Kidney capillary endothelial cell (primary cell): ENCODE measurements around the gene TCL1A.
"Not testable (repeated sequence)": the region's sequence is repeated elsewhere in the genome, so short reads cannot be mapped to it uniquely, and the experiment has no call there.

Experiments used
- DNase-seq: peaks from one replicate; pipeline ENCODE4 v3.0.0-alpha.2; 2018; ENCODE audit warnings: low spot score

Gene TCL1A

DNA sequence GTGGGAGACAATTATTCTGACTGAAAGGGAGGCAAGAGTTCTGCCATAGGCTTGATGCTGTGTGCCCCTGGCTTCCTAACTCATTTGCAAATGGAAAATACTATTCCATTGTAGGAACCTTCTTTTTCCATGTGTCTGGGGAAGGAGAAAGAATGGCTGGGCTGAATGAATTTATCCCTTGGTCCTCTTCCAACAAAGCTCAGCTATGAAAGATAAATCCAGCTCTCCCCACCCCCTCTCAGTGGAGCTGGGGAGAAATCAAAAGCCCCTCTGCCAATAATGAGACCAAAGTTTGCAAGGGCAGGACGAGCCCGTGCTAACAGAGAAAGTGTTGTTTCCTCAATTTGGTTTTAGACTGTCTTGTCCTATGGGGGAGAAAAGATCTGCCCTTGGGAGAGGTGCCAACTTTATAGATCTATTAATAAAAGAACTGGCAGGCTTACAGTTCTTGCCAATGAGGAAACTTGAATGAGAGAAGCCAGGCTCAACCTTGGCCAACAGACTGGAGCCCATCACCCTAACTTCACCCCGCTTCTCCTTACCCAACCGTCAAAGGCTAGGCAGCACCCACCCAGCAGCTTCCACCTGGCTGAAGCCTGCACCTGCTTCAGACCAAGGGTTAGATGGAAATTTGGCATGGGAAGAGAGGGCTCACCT, 36.6 kb downstream of the TCL1A start:
- DNase-seq: no peak

DNA sequence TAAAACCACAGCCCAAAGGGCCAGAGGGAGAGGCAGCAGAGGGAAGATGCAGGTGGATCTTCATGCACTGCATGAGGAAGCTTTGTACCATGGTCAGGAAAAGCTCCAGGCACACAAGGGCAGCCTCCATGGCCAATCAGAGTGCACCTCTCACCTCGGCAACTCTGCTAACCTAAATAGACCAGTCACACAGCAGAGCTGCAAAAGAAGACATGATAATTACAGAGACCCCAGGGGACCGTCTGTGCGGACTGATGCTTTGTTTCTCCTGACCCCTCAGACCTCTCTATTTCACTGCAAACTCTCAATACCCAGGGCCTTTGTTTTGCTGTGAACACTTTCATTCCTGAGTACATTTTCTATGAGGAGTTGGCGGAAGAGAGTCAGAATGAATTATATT, 38.4 kb downstream of the TCL1A start:
- DNase-seq: no peak

DNA sequence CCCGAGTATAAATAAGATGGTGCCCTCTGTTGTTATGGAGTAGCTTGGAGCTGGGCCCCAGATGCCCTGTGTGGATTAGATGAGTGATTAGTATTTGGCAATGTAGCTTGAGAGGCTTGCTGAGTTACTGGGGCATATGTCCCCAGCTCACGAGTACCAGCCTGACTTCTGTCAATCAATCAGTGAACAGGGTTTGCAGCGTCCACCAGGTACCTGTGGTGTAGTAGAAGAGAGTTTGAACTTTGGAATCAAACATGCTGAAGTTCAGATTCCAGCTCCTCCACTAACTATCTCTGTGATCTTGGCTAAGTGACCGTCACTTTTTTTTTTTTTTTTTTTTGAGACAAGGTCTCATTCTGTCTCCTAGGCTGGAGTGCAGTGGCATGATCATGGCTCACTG, 39.3 kb downstream of the TCL1A start:
- no peak for DNase-seq

DNA sequence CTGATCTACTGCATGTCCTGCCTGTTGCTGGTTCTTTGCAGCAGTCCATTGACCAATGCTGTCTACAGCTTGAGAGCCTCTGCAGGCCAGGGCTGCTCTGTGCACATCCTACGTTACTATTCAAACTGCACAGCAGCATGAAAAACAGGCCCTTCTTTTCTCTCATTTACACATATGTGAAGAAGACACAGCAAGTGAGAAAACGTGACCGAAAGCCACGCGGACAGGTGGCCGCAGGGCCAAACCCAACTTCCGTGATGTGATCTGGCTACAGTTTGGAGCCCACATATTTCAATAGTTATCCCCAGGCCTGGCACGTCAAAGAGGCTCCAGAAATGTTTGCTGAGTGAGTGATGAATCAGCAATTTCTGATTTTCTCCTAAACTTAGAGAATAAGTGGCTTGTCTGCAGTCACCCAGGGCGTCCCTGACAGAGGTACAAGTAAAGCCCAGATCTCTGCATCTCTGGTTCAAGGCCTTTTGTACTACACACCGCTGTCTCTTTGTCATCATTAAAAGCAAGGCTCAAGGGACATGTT, 45.6 kb downstream of the TCL1A start:
- DNase-seq: no peak

DNA sequence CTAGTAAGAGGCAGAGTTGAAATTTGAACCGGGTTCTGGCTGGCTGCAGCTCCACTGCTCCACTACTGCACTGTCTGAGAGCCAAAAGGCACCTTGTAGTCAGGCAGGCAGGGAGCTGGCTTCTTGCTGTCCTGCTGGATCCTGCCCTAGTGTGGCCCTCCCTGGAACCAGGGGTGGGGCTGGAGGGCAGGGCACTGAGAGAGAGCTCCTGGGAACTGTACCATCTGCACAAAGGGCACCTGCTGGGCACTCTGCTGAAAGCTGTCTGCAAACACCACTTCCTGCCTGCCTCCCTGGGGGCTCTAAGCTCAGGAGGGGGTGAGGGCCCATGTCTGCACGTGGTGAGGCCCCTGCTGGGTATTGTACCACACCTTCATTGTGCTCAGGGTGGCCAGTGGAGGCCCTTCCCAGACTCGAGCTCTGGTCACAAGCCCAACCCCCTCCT, 46.7 kb downstream of the TCL1A start:
- DNase-seq: no peak

DNA sequence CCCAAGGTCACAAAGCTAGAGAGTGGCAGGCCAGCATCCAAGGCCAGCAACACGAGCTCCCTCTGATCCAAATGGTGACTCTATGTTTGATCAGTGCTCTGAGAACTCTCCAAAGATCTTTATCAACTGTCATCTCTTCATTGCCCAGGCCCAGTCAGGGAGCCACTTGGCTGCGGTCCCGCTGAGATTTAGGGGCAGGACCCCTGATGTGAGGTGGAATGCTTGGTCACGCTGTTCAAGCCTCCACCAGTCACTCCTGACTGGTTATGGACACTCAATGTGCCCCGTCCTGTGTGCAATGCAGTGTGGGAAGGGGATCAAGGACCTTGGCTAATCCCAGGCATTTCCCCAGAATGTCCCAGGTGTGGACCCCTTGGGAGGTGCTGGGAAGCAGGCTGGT, 47.5 kb downstream of the TCL1A start:
- no peak for DNase-seq

DNA sequence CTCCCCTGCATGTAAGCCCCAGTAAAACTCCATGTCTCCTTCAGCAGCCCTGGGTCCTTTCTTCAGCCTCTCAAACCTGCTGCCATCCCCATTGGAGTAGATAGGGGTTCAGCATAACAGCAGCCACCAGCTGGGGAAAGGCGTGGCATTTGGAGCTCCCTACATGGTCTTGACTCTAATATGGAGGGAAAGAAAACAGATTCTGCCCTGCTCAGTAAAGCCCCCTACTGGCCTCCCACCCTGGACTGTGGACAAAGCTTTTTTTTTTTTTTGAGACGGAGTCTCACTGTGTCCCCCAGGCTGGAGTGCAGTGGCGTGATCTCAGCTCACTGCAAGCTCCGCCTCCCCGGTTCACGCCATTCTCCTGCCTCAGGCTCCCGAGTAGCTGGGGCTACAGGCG, 48.4 kb downstream of the TCL1A start:
- not testable (repeated sequence) for DNase-seq

DNA sequence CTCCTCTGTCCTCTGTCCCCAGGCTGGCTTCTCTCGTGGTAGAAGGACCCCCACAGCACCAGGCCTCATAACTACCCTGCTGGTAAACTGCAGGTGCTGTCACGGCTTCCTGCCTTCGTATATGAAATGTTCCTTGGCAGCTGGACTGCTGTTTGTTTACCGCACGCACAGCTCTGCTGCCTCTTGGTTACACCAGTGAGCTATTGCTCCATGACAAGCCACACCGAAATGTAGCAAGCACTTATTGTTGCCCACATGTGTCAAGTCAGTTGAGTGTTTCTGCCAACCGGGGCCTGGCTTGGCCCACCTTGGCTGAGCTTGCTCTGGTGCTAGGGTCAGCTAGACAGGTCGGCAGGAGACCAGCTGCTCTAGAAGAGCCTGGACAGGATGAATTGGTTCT, 49.4 kb downstream of the TCL1A start:
- no peak for DNase-seq

DNA sequence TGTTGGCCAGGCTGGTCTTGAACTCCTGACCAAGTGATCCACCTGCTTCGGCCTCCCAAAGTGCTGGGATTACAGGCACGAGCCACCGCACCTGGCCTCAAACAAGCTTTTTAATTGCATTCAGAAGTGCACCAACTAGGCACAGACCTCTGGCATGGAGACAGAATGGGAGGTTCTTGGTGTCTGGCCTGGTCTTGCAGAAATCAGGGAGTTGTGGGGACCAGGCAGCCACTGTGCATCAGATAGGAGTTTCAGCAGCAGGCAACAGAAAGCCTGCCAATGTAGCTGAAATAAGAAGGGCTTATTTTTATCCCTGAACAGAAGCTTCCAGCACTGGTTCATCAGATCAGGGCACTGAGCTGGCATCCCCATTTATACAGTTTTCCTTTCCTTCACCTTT, 49.9 kb downstream of the TCL1A start:
- DNase-seq: no peak

DNA sequence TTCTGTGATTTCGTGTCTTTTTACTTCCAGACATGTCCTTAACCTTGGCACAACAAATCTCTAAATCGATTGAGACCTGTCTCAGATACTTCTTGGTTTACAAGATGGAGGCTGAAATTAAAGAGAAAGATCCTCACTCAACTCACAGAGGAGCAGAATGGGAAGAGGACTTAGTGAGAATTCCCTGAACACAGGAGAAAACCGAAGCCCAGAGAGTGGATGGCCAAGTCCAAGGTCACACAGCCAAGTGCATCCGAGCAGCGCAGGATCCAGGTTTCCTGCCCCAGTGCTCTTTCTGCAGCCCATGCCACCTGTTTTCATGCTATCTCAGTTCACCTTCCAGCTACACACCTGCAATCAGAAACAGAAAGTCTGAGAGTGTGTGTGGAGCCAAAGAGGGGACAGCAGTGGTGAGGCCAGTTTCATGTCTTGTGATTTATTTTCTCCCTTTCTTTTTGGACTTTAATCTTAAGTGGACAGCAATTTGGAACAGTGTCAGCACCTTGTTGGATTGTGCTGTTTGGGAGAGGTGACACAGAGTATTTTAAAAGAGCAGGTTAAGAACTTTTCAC, 50.6 kb downstream of the TCL1A start:
- no peak for DNase-seq

DNA sequence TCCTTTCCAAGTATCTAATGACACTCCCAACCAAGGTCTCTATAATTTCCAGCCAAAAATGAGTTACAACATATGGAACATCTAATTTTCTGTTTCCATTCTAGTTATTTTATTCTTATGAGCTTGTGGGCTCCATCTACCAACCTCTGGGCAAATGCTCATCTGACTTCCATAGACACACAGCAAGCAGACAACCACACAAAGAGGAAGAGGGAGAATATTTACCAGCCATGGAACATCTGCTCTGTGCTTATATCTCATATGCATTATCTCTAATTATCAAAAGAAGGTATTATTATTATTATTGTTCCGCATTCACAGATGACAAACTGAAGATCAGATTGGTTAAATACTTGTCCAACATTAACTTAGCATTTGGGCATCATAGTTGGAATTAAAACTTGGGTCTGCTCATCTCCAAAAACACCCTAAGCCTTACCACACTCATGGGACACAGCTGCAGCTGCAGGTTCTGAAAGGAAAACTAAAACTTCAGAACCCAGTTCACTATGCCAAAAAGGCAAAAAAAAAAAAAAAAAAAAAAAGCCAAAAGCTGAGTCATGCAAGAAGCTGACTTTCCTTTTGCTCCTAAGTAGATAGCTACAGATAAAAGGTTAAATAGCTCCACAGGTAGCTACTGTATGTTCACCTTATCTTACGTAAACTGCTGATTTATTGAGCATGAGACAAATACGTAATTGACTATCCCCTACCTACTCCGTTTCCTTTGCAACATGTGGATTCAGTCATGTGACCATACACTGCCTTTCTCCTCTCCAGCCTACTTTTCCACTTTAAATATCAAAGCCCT, 51.3 kb downstream of the TCL1A start:
- DNase-seq: no peak

DNA sequence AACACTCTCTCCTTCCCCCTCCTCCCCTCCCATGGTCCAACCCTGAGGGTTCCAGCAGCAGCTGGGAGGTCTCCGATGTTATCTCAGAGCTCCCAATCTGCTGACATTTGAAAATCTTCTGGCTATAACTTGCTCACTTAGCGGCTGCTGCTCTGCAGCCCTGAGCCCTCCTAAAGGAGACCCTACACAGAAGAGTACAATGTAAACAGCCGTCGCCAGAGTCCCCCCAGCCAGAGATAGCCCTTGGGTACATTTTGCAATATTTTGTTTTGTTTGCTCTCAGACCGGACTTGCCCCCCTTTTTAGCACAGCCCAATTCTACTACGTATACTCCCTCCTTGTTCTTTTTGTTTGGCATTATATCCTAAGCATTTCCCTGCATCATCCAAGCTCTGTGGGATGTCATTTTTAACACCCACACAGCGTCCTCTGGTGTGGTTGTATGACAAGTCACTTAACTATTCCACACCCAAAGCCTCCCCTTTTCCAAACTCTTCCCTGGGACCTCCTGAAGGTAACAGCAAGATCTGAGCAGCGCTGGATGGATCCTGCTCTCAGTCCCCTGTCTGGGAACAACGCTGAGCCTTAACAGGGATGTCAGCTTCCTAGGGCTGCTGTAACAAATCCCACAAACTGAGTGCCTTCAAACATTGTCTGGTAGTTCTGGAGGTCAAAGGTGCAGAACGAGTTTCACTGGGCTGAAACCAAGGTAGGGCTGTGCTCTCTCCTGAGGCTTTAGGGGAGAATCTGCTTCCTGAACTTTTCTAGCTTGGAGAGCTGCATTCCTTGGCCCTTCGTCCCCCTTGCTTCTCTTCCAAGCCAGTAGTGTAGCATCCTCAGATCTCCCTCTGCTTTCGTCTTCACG, 53.0 kb downstream of the TCL1A start:
- DNase-seq: no peak

DNA sequence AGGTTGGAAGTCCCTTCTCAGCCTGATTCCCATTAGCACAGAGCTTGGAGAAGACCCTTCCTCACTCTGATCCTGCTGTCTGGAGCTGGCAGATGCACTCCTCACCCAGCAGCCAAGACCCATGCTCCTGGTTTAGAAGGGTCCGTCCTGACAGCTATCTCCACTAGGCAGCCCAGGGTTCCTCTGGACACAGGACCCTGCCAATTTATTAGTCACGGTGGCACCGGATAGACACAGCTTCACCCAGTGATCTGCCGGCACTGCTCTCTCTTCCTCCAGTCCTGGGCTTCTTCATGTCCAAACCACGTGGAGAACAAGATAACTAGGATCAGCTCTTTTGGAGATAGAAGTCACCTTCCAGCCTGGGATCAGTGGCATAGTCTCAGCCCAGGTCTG, 53.9 kb downstream of the TCL1A start:
- no peak for DNase-seq
